GM12891 (cell line): ENCODE results near the gene DOK4.

Source experiments
- POLR2A ChIP-seq: IDR thresholded peaks from 2 replicates; pipeline ENCODE4 v1.6.1; 2011; ENCODE audit warnings: low read depth, low read length, control low read depth
- TAF1 ChIP-seq: IDR thresholded peaks from 2 replicates; pipeline ENCODE4 v1.6.1; 2011; ENCODE audit warnings: low read depth, low read length, control low read depth

GRCh38 chr16:57427307-57427706 lies 59.0 kb downstream of the DOK4 start:
- TF ChIP-seq TAF1 (no peak), POLR2A (no peak)
